HG03520 (cell line): ENCODE data around the gene TMEM250.

Source experiments
- ATAC-seq: cut with Tn5 transposase; IDR thresholded peaks from one replicate; pipeline ENCODE4 v1.9.1; 2021; ENCODE audit warnings: mild to moderate bottlenecking, moderate library complexity; ENCODE audit not compliant: unreplicated experiment

The TMEM250 gene

DNA sequence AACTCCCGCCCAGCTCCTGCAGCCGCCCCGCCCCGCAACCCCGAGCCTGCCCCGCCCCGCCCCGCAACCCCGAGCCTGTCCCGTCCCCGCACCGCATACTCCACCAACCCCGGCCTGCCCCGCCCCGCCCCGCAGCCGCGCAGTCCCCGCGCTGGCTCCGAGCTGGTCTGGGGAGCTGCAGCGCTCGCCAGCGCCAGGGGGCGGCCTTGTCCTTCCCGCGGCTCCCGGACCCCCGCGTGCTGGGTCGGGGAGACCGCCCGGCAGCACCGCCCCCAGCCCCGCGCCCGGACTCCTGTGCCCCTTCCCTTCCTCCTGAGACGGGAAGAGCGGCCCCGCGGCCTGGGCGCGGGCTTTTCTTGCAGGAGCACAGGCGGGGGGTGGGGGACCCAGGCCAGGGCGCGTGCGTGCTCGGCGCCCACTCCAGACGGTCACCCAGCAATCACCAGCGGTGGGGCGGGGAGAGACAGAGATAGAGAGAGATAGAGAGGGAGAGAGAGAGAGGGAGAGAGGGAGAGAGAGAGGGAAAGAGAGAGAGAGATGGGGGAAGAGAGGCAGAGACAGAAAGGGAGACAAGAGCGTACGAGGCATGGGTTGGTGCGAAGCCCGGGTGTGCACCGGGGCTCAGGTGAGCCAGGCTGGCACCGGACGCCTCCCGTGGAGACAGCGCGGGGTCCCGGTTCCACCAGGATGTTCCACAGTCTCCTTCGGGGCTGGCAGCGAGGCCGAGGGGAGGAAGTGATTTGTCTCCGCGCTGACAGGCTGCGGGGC lies 14.7 kb upstream of the TMEM250 start:
- no peak for ATAC-seq

DNA sequence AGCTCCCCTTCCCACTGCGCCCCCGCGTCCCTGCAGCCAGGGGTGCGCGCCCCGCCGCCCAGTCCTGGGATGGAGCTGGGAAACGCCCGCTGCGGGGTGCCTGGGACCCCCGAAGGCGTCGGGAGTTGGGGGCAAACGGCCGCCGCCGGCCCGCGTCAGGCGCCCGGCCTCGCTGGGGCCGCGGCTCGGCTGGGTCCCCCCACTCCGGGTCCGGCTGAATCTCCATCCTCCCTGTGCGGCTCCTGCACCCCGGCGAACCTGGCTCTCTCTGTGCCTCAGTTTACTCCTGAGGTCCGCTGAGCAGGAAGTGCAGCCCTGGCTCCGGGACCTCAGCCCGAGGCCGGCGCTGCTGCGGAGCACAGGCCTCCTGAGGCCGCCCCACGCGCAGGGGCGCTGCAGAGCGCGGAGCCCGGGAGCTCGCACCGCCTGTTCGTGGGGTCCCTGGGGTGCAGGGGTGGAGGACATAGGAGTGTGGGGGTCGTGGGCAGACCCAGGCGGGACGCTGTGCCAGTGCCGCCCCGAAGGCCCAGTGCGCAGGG lies 13.9 kb upstream of the TMEM250 start:
- no peak for ATAC-seq

DNA sequence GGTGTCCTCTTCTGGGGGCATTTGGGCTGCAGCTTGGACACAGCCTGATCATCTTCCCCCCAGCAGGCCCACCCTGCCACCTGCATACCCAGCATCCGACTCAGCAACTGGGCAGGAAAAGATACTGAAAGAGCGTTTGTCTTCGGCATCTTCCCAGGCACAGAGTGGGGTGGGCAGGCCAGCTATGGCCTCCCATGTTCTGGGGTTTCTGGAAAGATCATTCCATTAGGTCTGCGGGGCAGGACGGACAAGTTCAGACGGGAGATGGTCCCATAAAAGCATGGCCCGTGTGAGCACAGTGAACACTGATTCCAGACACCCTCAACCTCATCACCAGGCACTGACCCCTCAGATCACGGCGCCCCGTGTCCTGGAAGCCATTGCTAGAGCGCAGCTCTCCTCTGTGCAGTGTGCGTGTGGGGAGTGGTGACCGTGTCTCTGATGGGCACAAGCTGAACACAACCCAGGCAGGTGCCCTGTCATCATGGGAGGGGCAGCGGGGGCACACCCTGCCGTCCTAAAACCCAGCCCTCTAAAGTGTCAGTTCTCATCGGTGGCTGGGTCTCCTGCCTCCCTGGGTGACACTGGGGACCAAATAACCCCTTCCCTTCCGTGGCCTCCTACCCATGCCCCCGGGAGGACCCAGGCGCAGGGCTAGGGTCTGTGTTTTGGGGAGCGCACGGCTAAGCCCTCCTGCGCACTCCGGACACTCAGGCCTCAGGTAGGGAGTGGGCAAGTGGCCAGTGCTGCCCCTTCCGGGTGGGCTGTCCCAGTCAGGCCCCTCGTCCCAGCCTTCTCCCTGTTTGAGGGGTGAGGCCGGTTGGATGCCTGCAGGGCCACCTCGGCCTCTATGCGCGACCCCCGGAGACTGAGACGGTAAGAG lies 13.2 kb upstream of the TMEM250 start:
- ATAC-seq = no peak

DNA sequence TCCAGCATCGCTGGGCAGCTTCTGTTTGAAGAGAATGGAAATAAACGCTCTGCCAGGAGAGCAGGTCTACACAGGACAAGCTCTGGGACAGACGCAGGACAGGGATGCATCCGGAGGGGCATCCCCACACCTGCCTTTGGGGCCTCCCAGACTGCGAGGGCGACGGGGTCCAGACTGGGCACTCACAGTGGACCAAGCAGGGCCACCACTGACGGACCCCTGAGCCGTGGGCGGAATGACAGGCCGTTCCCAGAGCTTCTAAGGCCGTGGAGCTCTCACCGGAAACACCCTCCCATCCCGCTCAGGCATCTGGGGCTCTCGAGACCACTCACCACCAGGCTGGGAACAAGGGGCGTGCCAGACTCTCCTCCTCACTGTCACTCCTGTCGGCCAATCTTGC lies 10.5 kb upstream of the TMEM250 start:
- ATAC-seq = no peak

DNA sequence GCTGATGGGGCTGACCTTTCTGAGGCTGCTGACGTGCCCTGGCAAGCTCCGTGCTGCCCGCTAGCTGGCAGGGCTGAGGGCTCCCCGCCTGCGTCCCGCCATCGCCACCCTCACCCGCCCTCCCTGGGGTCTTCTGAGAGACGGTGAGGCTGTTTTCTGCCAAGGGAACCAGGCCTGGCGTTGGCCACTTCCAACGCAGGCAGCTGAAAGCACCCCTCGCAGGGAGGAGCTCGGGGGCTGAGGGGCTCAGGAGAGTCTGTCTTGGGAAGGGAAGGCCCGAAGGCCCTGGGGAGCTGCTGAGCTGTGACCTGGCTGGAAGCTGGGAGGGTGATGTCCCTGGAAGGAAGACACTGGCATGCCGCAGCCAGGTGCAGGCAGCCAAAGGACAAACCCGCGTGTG lies 9.8 kb upstream of the TMEM250 start:
- no peak for ATAC-seq

DNA sequence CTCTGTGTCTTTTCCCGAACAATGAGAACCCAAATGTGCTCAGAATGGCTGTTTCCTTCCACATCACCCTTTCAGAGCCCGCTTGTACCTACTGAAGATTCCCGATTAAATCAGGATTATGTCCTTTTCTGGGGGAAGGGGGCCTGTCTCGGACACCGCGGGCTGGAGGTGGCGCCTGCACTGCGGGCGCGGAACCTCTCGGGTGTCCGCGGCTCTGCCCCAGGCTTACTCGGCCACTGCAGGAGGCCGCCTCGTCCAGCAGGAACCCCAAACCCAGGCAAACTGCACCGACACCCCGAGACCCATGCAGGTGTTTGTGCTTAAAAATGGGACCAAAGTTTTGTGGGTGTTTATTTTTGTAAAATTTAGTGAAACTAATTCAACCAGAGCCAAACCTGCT lies 8.6 kb upstream of the TMEM250 start:
- ATAC-seq = no peak

DNA sequence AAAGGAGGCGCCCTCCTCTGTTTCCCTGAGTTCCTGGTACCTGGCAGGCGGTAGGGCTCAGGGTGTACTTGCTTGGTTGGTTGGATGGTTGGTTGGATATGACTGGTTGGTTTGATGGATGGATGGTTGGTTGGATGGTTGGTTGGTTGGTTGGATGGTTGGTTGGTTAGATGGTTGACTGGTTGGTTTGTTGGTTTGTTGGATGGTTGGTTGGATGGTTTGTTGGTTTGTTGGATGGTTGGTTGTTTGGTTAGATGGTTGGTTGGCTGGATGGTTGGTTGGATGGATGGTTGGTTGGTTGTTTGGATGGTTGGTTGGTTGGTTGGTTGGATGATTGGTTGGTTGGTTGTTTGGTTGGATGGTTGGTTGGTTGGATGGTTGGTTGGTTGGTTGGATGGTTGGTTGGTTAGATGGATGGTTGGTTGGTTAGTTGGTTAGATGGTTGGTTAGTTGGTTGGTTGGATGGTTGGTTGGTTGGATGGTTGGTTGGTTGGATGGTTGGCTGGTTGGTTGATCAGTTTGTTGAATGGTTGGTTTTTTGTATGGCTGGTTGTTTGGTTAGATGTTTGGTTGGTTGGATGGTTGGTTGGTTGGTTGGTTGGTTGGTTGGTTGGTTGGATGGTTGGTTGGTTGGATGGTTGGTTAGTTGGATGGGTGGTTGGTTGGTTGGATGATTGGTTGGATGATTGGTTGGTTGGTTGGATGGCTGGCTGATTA lies 6.5 kb upstream of the TMEM250 start:
- no peak for ATAC-seq

DNA sequence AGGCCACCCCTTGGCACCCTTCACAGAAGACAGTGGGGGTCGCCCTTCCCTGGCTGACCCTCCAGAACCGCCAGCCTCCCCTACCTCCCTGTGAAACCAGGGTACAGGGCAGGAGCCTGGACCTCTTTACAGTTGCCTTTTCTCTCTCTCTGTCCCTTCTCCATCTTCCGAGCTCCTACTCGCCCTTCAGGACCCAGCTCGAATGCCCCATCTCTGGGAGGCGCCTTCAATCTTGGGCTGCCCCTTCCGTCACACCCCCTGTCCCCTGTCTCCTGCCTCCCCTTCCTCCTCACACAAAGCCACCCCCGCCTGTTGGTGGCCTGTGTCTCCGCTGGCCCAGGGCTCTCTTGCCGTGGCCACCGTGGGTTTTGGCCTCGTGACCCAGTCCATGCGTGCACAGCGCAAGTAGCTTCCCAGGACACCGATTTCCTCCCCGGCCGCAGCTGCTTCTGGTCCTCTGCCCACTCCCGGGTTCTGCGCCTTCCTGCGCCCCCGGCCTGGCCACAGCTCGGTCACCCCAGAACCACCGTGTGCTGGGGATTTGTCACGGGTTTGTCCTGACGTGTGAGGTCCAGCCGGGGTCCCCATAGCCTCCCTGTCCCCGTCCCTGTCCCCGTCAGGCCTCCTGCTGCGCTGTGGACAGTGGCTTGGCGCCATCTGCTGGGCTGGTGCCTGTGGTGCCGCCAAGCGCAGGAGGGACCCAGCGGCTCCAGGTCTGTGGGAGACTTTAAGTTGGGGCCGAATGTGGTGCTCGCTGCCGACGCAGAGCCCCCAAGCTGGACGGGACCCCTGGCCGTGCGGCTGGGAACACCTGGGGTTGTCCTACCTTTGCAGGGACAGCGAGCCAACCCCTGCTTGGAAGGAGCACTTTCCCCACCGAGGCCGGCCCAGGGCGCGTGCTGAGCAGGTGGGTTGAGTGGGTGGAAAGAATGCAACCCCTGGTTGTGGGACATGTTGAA lies 4.0 kb upstream of the TMEM250 start:
- ATAC-seq = no peak

DNA sequence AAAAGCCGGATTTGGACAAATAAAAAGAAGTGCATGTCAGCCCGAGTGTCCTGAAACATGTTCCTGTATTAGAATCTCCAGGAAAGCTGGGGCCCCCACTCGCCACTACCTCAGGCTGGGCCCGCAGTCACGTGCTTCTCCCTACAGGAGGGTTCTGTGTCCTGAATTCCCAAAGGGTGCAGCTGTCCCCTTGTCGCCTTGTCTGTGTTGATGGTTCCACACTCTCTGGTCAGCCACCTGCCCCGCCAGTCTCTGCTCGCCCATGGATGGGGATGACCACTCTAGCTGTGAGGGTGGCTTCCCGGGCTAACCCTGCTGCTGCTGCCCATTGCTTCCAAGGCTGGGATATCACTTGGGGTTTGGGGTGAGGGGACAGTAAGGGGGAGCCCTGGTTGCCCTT lies 3.1 kb upstream of the TMEM250 start:
- no peak for ATAC-seq

DNA sequence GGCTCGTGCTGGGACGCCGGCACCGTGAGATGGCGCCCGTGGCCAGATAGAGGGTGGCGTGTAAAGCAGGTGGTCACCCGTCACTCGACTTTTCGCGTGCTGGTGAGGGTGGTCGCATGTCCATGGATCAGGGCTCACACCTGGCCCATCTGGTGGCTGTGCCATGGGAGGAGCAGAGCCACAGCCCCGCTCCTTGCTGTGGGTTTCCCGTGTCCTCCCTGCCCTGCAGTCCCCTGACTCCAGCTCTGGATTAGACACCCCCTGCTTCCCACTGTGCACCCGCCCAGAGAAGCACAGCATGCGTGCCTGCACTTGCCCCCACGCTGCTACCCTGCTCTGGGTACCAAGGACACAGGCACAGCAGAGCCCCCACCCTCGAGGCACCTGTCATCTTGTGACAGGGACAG lies 1.8 kb upstream of the TMEM250 start:
- no peak for ATAC-seq

DNA sequence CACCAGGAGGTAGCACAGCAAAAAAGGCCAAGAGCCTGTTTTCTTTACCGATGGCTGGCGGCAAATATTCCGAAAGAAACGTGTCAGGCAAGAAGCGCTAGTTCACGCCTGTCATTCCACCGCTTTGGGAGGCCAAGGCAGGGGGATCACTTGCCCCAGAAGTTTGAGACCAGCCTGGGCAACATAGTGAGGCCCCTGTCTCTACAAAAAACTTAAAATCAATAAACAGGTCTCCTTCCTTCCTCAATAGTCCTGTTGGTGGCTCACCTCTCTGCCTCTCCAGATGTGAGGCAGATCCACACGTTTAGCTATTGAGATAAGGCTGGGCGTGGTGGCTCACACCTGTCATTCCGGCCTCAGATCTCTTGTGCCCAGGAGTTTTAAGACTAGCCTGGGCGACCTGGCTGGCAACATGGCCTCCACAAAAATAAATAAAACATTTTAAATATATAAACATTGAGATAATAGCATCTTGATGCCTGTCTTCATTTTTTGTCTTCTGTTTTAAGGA lies 1.3 kb upstream of the TMEM250 start:
- ATAC-seq = no peak

DNA sequence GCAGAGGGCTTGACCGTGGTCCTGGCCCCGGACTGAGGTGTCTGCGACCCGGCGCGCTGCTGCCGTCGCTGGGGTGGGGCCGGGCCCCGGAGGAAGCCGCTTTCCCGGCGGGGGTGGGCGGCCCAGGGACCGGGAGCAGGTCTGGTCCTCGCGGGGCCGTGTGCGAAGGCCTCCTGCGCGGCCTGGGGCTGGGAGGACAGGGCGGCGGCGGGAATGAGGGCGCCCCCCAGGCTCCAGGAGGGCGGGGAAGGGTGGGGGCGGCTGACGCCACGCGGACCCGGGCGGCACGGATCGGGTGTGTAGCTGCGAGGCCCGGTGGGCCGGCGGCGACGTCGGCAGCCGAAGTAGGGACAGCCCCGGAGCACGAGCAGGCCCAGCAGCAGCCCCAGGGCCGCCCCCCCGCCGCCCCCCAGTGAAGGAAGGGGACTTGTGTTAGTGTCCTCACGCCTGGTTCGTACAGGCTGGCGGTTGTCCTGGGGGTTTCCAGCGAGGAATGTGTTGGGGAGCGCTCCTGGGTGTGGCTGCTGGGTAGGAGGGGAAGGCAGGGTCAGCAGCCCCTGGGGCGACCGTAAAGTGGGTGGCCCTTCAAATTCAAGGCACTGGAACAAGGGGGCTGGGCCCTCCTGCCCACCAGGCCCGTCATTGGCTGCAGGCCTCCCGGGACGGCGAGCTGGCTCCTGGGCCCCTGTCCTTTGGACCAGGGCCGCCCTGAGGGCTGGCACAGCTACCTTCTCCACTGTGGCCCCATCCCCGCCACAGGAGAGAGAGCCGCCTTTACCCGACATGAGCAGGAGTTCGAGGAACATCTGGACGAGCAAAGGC lies 597 bp upstream of the TMEM250 start:
- ATAC-seq = peak; percentile 2

DNA sequence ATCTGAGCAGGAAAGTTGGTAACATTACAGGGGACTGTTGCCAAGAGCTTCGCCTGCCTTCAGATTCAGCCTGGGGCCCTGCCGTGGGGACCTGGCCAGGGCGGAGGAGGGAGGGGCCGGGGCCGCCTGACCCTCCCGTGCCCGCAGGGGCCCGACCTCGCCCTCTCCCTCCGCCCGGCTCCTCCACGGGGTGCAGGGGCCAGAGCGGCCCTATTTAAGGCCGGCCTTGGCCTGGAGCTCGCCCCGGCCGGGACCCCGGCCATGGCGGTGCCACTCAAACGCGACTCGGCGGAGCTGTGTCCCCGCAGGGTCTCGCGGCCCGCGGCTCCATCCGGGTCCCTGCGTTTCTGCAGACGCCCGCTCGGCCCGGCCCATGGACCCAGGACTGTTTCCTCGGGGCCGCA lies 757 bp downstream of the TMEM250 start:
- no peak for ATAC-seq

DNA sequence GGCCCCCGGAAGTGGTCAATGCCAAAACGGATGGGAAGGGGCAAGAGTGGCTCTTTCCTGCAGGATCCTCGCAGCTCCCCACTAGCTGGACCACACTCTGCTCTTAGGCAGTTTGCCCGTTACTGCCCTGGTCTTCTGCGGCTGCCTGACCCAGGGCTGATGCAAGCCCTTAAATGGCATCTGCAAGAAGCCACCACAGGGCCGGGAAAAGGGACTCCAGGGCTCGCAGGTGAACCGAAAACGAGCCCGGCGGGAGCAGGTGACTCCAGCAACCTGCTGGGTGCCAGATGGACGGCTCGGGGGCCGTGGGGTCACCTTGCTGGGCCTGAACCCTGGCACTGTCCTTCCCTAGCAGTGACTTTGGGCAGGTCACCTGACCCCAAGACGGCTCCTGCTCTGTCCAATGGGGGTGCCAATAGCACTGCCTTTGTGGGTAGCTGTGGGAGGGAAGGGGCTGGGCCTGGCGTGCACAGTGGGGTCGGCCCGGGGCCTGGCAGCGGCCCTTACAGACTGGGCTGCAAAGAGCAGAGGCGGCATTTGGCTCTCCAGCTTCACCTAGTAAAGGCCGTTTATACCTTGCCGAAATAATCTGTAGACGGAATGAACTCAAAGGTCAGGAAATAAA lies 1.3 kb downstream of the TMEM250 start:
- no peak for ATAC-seq

DNA sequence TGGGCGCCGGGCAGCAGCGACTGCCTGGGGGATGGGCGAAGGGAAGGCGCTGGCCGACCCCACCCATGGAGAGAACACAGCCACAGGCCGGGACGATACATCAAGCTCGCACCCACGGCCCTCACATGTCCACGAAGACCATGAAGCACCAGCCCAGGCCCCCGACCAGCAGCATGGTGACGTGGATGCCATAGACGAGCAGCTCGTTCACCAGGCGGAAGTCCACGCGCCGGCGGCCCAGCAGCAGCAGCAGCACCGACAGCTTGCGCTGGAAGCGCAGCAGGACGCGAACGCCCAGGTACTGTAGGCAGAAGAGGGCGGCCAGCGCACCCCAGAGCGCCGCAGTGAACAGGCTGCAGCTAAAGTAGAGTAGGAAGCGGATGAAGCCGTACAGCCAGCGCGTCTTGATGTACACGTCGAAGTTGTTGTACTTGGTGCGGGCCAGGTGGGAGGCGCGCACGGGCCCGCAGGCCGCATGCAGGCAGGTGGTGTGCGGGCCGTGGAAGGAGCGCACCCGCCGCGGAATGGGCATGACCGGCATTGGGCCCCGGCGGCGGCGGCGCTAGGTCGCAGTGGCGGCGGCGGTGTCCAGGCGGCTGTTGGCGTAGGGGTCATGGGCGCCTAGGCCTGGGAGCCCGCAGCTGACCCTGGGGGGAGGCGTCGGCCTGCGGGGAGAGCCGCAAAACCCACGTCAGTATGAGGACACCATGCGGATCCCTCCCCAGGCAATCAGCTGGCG lies 2.1 kb downstream of the TMEM250 start:
- no peak for ATAC-seq

DNA sequence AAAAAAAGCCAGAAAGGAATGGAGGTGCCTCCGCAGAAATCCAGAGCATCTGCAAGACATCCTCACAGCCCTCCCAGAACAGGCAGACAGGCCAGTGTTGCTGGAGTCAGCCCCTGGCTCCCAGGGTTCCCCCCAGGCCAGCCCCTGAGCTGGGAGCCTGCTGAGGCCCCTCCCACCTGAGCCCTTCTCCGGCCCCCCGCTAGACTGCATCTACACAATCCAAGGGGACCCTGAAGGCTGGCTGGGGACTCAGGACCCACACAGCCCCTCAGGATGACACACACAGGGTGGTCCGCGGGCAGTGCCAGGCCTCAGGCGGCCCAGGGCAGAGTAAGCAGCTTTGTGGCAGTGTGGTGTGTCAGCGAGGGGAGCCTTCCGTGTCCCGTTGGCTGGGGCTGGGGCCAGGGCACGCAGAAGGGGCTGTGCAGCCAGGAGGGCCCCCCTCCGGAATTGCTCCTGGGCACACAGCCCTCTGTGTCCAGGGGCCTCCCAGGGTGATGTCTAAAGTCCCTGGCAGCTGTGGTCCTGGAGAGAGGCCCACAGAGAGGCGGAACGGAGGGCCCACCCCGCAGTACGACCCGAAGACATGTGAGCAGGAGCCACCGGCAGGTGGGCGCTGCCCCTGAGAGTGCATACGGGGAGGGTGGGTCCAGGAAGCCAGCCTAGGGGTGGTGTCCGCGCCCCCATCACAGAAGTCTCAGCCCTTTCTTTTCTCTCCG lies 2.9 kb downstream of the TMEM250 start:
- ATAC-seq = no peak

DNA sequence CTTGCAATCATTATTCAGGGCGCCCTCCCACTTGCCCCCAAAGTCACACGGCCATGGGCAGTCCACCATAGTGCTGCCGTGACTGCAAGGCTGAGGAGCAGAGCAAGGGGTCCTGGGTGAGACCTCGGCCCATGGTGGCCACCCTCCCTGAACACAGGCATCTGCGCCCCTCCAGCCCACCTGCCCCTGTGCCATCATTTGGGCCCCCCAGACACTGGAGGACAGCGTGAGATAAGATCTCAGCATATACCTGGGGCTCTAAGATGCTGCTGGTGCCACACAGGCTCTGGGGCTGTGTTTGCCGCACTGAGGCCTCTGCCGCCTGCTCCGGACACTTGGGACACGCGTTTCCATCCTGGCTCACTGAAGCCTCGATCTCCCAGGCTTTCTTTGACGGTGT lies 3.5 kb downstream of the TMEM250 start:
- ATAC-seq = no peak
